ENCODE data around the gene CSTF1.

The CSTF1 gene

DNA sequence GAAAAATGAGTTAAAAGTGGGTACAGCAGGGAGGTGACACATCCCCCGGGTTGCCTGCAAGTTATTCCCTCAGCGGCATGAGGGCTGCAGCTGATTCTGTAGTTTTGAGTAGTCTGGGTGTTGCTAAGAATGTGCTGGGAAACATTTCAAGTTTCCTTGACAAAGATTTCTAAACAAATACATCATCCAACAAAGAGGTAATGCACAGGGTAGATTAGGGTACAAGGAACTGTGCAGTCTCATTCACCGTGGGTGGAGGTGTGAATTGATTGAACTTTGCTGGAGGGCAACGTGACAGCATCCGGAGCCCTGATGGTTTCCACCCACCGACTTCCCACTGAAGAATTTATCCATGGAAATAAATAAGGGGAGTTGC lies 41.4 kb downstream of the CSTF1 start:
- no peak for DNase-seq (ENCODE audit: low spot score)
- TF ChIP-seq, protein P1, sequence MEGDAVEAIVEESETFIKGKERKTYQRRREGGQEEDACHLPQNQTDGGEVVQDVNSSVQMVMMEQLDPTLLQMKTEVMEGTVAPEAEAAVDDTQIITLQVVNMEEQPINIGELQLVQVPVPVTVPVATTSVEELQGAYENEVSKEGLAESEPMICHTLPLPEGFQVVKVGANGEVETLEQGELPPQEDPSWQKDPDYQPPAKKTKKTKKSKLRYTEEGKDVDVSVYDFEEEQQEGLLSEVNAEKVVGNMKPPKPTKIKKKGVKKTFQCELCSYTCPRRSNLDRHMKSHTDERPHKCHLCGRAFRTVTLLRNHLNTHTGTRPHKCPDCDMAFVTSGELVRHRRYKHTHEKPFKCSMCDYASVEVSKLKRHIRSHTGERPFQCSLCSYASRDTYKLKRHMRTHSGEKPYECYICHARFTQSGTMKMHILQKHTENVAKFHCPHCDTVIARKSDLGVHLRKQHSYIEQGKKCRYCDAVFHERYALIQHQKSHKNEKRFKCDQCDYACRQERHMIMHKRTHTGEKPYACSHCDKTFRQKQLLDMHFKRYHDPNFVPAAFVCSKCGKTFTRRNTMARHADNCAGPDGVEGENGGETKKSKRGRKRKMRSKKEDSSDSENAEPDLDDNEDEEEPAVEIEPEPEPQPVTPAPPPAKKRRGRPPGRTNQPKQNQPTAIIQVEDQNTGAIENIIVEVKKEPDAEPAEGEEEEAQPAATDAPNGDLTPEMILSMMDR (IDR thresholded peaks at IDR 0.05; ENCODE audit: extremely low read depth, missing control alignments): no peak

DNA sequence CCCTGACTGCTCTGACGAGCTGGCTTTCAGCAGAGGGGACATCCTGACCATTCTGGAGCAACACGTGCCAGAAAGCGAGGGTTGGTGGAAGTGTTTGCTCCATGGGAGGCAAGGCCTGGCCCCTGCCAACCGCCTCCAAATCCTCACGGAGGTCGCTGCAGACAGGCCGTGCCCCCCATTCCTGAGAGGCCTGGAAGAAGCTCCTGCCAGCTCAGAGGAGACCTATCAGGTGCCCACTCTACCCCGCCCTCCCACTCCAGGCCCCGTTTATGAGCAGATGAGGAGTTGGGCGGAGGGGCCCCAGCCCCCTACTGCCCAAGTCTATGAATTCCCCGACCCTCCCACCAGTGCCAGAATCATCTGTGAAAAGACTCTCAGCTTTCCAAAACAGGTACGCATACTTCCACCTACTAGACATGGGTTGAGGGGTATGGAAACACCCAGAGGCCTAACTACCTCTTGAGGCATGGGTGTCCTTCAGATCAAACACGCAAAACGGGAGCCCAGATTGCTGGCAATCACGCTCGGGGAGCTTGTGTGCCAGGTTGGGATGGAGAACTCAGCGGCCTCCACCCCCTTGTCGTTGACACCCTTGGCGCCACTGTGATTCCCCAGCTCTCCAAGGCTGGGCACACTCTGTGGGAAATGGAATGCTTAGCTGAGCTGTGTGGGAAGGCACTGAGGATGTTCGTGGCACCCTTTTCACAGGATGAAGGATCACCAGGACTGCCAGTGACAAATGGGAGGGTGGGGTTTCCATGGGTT lies 44.9 kb downstream of the CSTF1 start:
- DNase-seq (ENCODE audit: low spot score): no peak
- TF ChIP-seq, protein P1 (IDR thresholded peaks at IDR 0.05; ENCODE audit: extremely low read depth, missing control alignments): no peak

DNA sequence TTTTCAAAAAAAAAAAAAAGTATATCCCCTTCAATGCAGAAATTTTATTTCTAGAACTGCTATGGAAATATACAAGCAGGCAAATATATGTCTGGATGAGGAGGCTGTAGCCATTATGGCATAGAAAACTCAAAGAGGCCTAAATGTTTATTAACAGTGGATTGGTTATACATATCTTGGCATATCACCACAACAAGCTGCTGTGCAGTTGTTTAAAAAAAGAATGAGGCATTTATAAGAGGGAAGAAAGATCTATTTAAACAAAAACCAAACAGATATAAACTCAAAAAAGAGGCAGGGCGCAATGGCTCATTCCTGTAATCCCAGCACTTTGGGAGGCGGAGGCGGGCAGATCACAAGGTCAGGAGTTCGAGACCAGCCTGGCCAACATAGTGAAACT lies 45.8 kb downstream of the CSTF1 start:
- TF ChIP-seq, protein P1 (IDR thresholded peaks at IDR 0.05; ENCODE audit: extremely low read depth, missing control alignments): no peak

DNA sequence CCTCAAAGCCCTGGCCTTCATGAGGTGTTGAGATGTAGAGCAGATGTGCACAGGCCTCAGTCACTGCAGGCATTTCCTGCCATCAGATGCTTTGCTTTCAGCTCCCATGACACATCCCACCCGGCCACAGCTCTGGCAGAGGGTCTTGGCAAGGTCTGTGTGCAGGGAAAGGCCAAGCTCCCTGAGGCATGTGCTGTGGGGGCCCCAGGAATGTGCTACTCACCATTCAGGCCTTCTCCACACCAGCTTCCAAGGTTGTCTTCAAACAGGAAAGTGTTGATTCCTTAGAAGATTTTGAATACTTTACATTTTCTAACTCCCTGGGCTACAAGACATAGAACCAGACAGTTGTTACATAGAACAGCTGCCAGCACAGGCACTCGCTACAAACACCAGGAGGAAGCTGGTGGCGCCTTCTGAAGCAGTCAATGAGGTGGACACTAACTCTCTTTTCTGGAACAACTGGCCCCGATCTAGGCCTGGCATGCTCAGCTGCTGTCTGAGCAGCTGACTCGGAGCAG lies 47.4 kb downstream of the CSTF1 start:
- TF ChIP-seq, protein P1 (IDR thresholded peaks at IDR 0.05; ENCODE audit: extremely low read depth, missing control alignments): no peak
- DNase-seq (ENCODE audit: low spot score): no peak

More for the DNA sequence above, 45.8 kb downstream of the CSTF1 start:
- no peak for DNase-seq (ENCODE audit: low spot score)

DNA sequence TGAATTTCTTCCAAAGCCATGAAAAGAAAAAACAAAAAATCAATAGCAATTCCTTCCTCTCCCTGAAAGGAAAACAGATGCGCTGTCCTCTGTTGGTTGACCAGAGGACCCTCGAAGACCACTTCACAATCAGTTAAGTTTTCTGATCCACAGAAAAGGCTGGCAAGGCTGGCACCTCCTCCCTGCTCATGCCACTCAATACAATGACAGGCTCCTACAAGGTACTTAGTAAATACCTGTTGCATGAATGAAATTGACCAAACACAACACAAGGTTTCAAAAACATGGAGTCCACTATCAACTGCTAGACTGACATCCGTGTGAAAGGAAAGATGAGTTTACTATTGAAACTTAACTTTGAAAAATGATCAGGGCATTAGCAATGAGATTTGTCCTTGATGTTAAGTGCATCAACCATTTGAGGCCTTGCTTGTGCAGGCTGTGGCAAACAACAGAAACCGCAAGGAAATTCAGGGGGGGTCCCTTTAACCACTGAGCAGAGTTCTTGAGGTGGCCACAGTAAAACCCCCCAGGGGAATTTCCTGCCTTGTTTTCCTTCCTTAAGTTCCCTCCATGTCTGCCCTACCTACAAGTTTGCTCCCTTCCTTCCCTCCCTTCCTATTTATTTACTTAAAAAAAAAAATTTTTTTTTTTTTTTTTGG lies 48.0 kb downstream of the CSTF1 start:
- DNase-seq (ENCODE audit: low spot score): peak; percentile 55
- TF ChIP-seq, protein P1 (IDR thresholded peaks at IDR 0.05; ENCODE audit: extremely low read depth, missing control alignments): no peak

DNA sequence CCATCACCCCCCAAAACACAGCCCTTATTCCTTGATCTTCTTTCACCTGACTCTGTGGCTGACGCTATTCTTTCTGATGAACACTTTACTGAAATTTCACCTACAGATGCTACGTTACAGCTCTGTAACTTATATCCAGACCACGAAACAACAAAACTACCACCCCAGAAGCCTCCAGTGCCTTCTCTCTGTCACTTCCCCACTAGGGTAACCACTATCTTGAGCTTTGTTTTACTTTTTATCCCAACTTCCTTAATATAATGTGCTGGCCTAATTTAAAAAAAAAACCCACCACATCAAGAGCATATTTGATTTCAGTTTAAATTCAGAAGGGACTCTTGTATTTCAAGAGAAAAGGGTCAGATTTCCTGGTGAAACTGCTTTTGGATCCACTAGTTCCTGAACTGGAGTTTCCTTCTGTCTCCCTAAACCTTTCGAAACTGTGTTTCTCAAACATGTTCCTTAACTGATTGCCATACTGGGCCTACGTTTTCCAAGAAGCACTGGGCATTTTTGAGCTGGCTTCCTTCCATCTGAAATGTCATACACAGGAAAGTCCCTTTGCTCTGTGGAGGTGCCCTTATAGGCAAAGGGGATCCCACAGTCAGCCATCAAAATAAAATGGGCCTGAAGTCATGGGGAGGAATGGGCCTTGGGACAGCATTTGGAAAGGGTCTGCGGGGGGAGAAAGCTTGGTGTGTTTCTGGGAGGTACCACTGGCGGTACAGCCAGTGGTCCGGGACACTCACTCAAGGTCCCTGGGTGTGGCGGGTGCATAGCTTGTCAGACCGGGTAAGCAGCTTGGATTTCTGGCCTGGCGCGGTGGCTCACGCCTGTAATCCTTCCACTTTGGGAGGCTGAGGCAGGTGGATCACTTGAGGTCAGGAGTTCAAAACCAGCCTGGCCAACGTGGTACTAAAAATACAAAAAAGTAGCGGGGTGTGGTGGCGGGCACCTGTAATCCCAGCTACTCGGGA lies 50.2 kb downstream of the CSTF1 start:
- no peak for DNase-seq (ENCODE audit: low spot score)
- TF ChIP-seq, protein P1 (IDR thresholded peaks at IDR 0.05; ENCODE audit: extremely low read depth, missing control alignments): no peak
